ENCODE measurements around the gene SSBP3.
"Not testable (repeated sequence)": the region's sequence is repeated elsewhere in the genome, so short reads cannot be mapped to it uniquely, and the experiment has no call there.

Gene SSBP3

GRCh38 chr1:54355931-54356679, 50.1 kb downstream of the SSBP3 start:
- peak in 19 of 58 donors; percentile 10 to 50 (median 30) for DNase-seq

DNA sequence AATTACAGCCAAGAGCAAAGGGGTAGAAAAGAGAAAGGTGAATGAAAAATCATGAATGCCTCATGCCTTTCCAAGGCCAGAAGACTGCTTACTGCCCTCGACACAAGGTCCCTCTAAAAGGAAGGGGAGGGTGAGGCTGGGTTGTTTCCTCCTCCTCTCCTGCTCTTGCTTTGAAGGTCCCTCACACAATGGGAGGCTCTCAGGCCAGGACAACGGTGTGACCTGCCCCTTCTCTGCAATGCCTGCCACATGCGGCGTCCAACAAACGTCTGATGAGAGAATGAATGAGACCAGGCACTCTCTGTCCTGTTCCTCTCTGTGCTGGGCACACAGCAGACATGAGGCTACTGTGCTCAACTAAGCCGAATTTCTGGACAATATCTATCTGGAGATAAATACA, 51.3 kb downstream of the SSBP3 start:
- DNase-seq = peak in 1 of 58 donors; percentile 21

DNA sequence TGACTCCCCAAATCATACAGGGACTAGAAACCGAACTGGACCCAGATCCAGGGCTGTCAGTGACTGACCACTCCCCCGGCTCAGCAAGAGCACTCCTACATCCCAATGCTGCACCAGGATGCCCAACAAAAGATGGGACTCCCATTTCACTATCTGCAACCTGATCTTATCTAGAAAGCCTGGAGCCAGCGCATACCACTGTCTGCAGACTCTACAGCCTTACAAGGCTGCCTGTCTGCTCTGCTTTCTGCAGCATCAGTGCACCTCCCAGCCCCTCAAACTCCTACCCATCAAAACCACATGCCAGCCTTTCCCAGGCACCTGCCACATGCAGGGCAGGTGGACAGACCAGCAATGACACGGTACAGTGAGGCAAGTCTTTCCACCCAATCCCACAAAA, 52.2 kb downstream of the SSBP3 start:
- no peak for DNase-seq

GRCh38 chr1:54352755-54353154, 53.4 kb downstream of the SSBP3 start:
- no peak for DNase-seq

DNA sequence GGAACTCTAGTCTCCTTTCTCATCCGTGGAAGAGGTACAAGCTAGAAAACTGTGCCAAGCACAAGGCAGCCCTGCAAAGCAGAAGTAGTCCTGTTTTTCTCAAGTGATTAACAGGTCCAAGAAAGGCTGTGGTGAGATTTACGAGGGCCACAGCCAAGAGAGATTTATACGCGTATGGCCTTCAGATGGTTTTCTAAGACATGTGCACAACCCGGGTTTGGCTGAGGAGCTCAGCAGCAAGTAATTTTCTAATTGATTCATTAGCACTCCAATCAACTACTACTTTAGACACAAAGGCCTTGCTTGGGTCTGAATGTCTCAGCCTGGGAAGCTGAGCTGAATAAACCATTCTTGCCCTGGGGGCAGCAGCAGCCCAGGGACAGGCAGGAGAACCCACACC, 55.8 kb downstream of the SSBP3 start:
- peak in 23 of 58 donors; percentile 18 to 75 (median 36) for DNase-seq

DNA sequence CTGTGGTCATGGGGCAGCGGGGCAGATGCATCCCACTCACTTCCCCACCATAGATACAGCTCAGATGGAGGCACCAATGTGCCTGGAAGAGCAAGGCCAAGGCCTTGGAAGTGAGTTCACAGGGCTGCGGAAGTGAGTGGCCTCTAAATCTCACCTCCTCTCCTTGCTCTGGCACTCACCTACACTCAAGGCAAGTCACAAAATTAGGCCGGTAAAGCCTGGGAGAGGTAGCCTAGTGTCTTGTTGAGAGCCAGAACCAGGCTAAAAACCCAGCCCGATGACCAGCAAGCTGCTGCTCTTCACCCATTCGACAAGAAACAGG, 57.5 kb downstream of the SSBP3 start:
- DNase-seq = no peak

- DNase-seq = no peak
These were observed 58.1 kb downstream of the SSBP3 start for GRCh38 chr1:54347955-54348699.

GRCh38 chr1:54347261-54347954, 58.8 kb downstream of the SSBP3 start:
- no peak for DNase-seq

GRCh38 chr1:54345548-54345947, 60.6 kb downstream of the SSBP3 start:
- not testable (repeated sequence) for DNase-seq

DNA sequence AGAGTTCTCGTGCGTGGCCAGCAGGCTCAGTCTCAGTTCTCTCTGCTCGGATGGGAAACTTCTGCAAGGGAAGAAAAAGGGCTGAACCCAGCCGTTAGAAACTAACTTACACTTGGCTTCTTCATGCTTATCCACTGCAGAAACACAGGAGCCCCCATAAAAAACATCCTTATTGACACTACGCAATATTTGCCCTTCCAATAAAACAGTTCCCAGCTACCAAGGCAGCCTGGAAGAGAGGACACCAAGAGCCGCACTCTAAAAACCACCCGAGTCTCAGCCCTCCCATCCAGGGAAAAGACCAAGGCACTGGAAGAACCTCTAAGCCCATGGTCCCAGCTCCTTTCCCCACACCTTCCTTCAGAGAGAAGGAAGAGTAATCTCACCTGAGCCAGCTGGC, 61.1 kb downstream of the SSBP3 start:
- no peak for DNase-seq

GRCh38 chr1:54342742-54343687, 63.2 kb downstream of the SSBP3 start:
- DNase-seq = peak in 25 of 58 donors; percentile 4 to 71 (median 37)

- DNase-seq = no peak
These were observed 63.9 kb downstream of the SSBP3 start for GRCh38 chr1:54342288-54342687.

DNA sequence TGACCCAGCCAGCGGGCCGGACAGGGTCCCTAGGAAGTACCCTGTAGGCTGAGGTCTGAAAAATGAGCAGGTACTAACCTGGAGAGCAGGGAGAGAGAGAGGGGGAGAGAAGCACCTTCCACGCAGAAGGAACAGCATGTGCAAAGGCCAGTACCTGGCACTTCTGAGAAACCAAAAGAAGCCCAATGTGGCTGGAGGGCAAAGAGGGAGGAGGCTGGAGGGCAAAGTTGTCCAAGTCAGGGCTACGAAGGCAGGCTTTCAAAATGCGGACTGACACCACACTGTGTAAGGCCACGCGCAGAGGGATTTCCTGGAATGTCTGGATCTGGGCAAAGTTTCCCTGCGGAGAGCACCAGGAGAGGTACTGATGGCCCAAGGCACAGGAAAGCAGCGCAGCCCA, 64.4 kb downstream of the SSBP3 start:
- DNase-seq = no peak

- DNase-seq = peak in 6 of 58 donors; percentile 4 to 45 (median 27)
These were observed 65.3 kb downstream of the SSBP3 start for GRCh38 chr1:54340878-54341277.

DNA sequence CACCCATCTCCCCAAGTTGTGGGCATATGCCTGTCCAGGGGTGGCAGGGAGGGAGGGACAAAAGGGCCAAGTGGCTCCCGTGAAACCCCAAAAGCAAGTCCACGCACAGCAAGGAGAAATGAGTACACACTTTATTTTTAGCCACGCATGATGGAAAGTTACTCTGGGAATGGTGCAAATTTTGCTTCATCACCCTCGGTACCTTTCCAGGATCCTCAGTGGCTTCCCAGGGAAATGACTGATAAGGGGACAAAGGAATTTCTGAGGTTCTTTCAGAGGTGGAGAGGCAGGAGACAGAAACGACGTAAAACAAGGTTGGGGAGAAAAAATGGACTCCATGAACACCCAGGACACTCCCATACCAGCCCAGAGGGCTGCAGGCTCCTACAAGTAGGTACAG, 65.8 kb downstream of the SSBP3 start:
- DNase-seq = no peak

DNA sequence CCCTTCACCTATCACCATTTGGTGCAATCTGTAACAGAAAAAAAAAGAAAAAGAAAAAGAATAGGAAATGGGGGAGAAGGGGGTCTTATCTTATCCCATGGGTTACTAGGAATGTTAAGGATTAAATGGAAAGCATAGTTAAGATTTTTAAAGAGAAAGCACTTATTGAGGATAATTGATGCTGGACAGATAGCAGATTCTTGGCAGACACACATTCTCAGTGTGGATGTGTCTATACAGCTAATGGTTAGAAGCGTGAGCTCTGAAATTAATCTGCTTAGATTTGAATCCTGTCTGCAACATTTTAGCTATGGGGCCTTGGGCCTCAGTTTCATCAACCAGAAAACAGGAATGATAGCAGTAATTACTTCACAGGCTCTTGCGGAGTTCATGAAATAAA, 67.1 kb downstream of the SSBP3 start:
- no peak for DNase-seq

DNA sequence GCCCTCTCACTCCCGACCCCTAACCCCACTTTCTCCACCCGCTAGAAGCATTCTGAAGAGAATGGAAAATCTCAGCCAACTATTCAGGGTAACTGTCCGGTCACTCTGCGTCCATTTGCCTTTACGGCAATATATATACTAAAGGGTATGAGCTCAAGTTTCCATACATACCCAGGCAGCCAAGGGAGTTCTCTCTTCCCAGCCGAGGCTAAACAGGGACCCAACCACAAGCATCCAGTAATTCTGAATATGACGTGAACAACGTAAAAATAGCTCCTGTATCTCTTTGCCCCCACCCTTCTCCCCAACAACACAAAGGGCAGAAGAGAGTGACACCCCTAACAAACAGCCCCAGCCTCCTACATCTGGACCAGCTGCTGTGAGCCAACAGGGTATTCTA, 67.7 kb downstream of the SSBP3 start:
- DNase-seq = no peak

DNA sequence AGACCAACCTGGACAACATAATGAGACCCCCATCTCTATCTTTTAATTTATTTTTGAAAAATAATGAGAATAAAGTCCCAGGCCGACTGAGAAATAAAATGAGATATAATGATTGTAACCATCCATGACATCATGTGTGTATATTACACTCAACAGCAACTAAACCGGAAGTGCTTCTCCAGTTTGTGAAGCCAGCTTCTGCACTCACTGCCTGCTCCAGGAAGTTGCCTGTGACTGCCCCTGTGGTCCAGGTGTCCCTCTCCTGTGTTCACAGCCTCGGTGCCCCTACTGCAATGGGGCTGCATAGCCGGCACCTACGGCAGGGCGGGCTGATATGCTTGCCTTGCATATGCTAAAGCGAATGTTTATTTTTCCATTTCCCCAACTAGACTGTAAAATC, 68.3 kb downstream of the SSBP3 start:
- DNase-seq = no peak

DNA sequence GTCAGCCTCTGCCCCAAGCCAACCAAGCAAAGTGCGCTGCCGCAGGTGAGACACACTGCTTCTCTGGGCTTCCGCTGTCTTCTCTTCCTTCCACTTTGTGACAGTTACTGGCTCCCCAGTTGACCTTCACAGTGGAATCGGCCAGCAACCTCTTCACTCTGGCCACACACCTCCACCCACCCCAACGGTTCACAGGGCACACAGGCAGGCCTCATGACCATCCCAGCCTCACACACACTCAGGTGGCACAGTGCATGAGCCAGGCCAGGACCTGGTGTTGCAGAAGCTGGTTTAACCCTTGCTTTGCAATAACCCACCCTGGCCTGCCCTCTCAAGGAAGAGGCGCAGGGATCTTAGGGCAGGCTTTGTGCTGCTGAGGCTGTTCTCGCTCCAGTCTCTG, 69.2 kb downstream of the SSBP3 start:
- DNase-seq = no peak

GRCh38 chr1:54336116-54336515, 70.1 kb downstream of the SSBP3 start:
- DNase-seq = no peak

GRCh38 chr1:54335755-54336108, 70.5 kb downstream of the SSBP3 start:
- DNase-seq = no peak
